Neutrophil (primary cell): ENCODE results near the gene TBC1D22A.

Source experiments
- H3K27ac ChIP-seq: fragments of 200-600 bp; sonication (generic); 2 replicates; pipeline ENCODE4 v1.5.1; 2016; ENCODE audit warnings: mild to moderate bottlenecking, moderate library complexity
- H3K27me3 ChIP-seq: fragments of 200-600 bp; sonication (generic); 2 replicates; pipeline ENCODE4 v1.6.0; 2016; ENCODE audit warnings: mild to moderate bottlenecking
- H3K36me3 ChIP-seq: fragments of 200-600 bp; sonication (generic); 2 replicates; pipeline ENCODE4 v1.5.1; 2017
- H3K4me1 ChIP-seq, 2 experiments: fragments of 200-600 bp in 1 of 2; sonication (generic) in 1 of 2; 1 replicate in 1 of 2; 2 replicates in 1 of 2; pipeline versions ENCODE4 v1.5.1 to v1.6.1; 2013 to 2016; ENCODE audit warnings: low read depth in 1 of 2, low read length in 1 of 2, mild to moderate bottlenecking in 1 of 2, moderate library complexity in 1 of 2; ENCODE audit not compliant: control insufficient read depth in 1 of 2, insufficient read depth in 1 of 2
- H3K4me3 ChIP-seq, 2 experiments: fragments of 200-600 bp in 1 of 2; sonication (generic) in 1 of 2; 1 replicate in 1 of 2; 2 replicates in 1 of 2; pipeline ENCODE4 v1.5.1; 2013 to 2016; ENCODE audit warnings: low read depth in 1 of 2, low read length in 1 of 2, mild to moderate bottlenecking in 1 of 2, moderate library complexity in 1 of 2
- H3K9me3 ChIP-seq: fragments of 200-600 bp; sonication (generic); 2 replicates; pipeline ENCODE4 v1.5.1; 2016
- CTCF ChIP-seq: fragments of 200-600 bp; sonication (generic); IDR thresholded peaks from 2 replicates; pipeline ENCODE4 v1.5.1; 2016; ENCODE audit warnings: antibody characterized with exemption

TBC1D22A gene

GRCh38 chr22:47093720-47094119, 331.3 kb downstream of the TBC1D22A start:
- no peaks in the 10 kb centered on the region for H3K9me3 ChIP-seq
- H3K4me1 ChIP-seq = no peaks in the 10 kb centered on the region
- H3K27me3 ChIP-seq = no peaks in the 10 kb centered on the region
- no peak overlapping the region for H3K4me3 ChIP-seq
- H3K27ac ChIP-seq = no peak overlapping the region
- peaks cover 3% of the 10 kb centered on the region for H3K36me3 ChIP-seq
- no peak for TF ChIP-seq CTCF

- Histone ChIP-seq H3K4me3 (no peak overlapping the region), H3K27ac (no peak overlapping the region), H3K4me1 (no peaks in the 10 kb centered on the region), H3K36me3 (peaks cover 3% of the 10 kb centered on the region), H3K9me3 (no peaks in the 10 kb centered on the region), H3K27me3 (no peaks in the 10 kb centered on the region)
- TF ChIP-seq CTCF = no peak
Observed at GRCh38 chr22:47094861-47095330, 332.4 kb downstream of the TBC1D22A start.

- H3K36me3 ChIP-seq = peaks cover 3% of the 10 kb centered on the region
- no peaks in the 10 kb centered on the region for H3K9me3 ChIP-seq
- H3K27me3 ChIP-seq = no peaks in the 10 kb centered on the region
- H3K4me1 ChIP-seq = no peaks in the 10 kb centered on the region
- no peak overlapping the region for H3K27ac ChIP-seq
- no peak overlapping the region for H3K4me3 ChIP-seq
- TF ChIP-seq CTCF = no peak
Observed at GRCh38 chr22:47095395-47096122, 333.1 kb downstream of the TBC1D22A start.

GRCh38 chr22:47098121-47098520, 335.7 kb downstream of the TBC1D22A start:
- no peak overlapping the region for H3K27ac ChIP-seq
- TF ChIP-seq CTCF = no peak
- H3K4me1 ChIP-seq = no peaks in the 10 kb centered on the region
- no peak overlapping the region for H3K4me3 ChIP-seq
- no peaks in the 10 kb centered on the region for H3K9me3 ChIP-seq
- no peaks in the 10 kb centered on the region for H3K27me3 ChIP-seq
- peaks cover 3% of the 10 kb centered on the region for H3K36me3 ChIP-seq

GRCh38 chr22:47098554-47098953, 336.1 kb downstream of the TBC1D22A start:
- no peaks in the 10 kb centered on the region for H3K4me1 ChIP-seq
- no peak overlapping the region for H3K4me3 ChIP-seq
- H3K27ac ChIP-seq = no peak overlapping the region
- no peaks in the 10 kb centered on the region for H3K27me3 ChIP-seq
- no peaks in the 10 kb centered on the region for H3K9me3 ChIP-seq
- no peak for TF ChIP-seq CTCF
- peaks cover 3% of the 10 kb centered on the region for H3K36me3 ChIP-seq
